Endothelial cell of umbilical vein (primary cell): ENCODE data around the gene MYH15.

Source experiments
- EZH2 ChIP-seq: IDR thresholded peaks from 2 replicates; pipeline ENCODE4 v1.6.1; 2012; ENCODE audit warnings: borderline replicate concordance, low read depth, mild to moderate bottlenecking, moderate library complexity, low read length, inconsistent platforms; ENCODE audit not compliant: severe bottlenecking
- FOS ChIP-seq: IDR thresholded peaks from 2 replicates; pipeline ENCODE4 v1.6.1; 2011; ENCODE audit warnings: mild to moderate bottlenecking, low read length, moderate library complexity, borderline replicate concordance; ENCODE audit not compliant: insufficient read depth
- MAX ChIP-seq: IDR thresholded peaks from 2 replicates; pipeline ENCODE4 v1.6.1; 2011; ENCODE audit not compliant: insufficient read depth, insufficient read length
- POLR2A ChIP-seq: IDR thresholded peaks from 2 replicates; pipeline ENCODE4 v1.6.1; 2012; ENCODE audit warnings: low read depth, mild to moderate bottlenecking, control low read depth, low read length
- POLR2AphosphoS5 ChIP-seq: IDR thresholded peaks from 2 replicates; pipeline ENCODE4 v1.6.1; 2012; ENCODE audit warnings: low read depth, mild to moderate bottlenecking, control low read depth, low read length, moderate library complexity; ENCODE audit not compliant: insufficient read depth
- TF ChIP-seq, protein P1 (sequence below), 2 donors: IDR thresholded peaks; 1 replicate in 1 of 2; 2 replicates in 1 of 2; pipeline ENCODE4 v1.5.1; 2011; ENCODE audit warnings: low read length in 2 of 2, mild to moderate bottlenecking in 2 of 2, moderate library complexity in 2 of 2, control low read depth in 1 of 2, inconsistent platforms in 1 of 2, low read depth in 1 of 2; ENCODE audit not compliant: insufficient read depth in 1 of 2; ENCODE audit errors: extremely low read depth in 1 of 2

DNA sequence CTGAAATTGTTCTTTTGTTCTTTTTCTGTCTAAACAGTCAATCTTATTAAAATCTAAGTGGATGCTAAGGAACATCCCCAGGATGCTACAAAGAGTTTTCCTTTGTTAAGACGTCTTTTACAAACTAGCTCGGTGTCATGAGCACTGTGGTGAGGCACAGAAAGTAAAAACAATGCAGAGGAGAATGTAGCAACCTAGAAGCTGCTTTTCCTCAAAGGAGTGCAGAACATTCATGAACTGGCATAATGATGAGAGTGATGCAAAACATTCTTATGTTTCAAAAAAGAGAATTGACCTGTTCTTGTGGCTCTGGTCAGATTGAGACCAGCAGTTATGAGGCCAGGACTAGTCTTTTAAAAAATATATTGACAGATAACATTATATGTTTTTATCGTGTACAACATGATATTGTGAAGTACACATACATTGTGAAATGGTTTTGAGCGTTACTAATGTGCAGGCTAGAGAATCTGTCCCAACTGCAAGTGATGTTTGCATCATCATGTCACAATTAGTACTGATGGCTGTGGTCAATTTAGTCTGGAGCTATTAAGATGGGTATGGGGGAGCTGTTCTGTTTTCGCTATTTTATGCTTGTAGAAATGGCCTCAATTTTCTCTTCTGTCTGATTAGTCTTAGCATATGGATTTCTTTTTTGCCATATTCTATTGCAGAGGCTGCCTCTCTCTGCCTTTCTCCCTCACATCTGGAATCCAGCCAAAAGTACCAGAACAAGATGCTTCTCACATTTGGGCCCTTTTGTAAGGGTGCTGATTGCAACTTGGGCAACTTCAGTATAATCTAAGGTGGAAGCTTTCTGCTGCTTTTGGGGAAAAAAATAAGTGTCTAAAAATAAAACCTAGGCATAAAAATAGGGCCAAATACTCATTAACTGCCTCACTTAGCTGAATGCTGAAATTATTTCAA, 163.8 kb downstream of the MYH15 start:
- TF ChIP-seq, protein P1, sequence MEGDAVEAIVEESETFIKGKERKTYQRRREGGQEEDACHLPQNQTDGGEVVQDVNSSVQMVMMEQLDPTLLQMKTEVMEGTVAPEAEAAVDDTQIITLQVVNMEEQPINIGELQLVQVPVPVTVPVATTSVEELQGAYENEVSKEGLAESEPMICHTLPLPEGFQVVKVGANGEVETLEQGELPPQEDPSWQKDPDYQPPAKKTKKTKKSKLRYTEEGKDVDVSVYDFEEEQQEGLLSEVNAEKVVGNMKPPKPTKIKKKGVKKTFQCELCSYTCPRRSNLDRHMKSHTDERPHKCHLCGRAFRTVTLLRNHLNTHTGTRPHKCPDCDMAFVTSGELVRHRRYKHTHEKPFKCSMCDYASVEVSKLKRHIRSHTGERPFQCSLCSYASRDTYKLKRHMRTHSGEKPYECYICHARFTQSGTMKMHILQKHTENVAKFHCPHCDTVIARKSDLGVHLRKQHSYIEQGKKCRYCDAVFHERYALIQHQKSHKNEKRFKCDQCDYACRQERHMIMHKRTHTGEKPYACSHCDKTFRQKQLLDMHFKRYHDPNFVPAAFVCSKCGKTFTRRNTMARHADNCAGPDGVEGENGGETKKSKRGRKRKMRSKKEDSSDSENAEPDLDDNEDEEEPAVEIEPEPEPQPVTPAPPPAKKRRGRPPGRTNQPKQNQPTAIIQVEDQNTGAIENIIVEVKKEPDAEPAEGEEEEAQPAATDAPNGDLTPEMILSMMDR (IDR thresholded peaks at IDR 0.05; ENCODE audit: extremely low read depth in 1 of 2, insufficient read depth in 1 of 2, low read depth in 1 of 2, low read length in 2 of 2): no peak
- no peak for TF ChIP-seq MAX
- no peak for TF ChIP-seq EZH2
- no peak for TF ChIP-seq POLR2A
- no peak for TF ChIP-seq FOS
- TF ChIP-seq POLR2AphosphoS5: no peak
